Sigmoid colon (tissue), 7 donors: ENCODE data around the gene ZXDC. TPM values are rescaled to one million over a fixed set of nuclear protein-coding genes. Genes with fewer than 3 reads are reported as not detected.

ENCODE experiments used
- DNase-seq: peaks from one replicate; pipeline ENCODE4 v3.0.0-alpha.2; 2019
- H3K27ac ChIP-seq, 4 donors: fragments of 200-600 bp; sonication (generic); one replicate each; pipeline ENCODE4 v1.5.1; 2016 to 2019; ENCODE audit warnings: mild to moderate bottlenecking in 1 of 4
- H3K27me3 ChIP-seq, 3 donors: fragments of 200-600 bp; sonication (generic); one replicate each; pipeline ENCODE4 v1.5.1; 2019; ENCODE audit warnings: mild to moderate bottlenecking in 1 of 3
- H3K36me3 ChIP-seq, 4 donors: fragments of 200-600 bp; sonication (generic); one replicate each; pipeline ENCODE4 v1.5.1; 2016 to 2019
- H3K4me1 ChIP-seq, 4 donors: fragments of 200-600 bp; sonication (generic); one replicate each; pipeline ENCODE4 v1.5.1; 2017 to 2019
- H3K4me3 ChIP-seq, 4 donors: fragments of 200-600 bp; sonication (generic); one replicate each; pipeline ENCODE4 v1.5.1; 2017 to 2019; ENCODE audit warnings: mild to moderate bottlenecking in 2 of 4, moderate library complexity in 1 of 4
- H3K9me3 ChIP-seq, 4 donors: fragments of 200-600 bp in 3 of 4; sonication (generic) in 3 of 4; one replicate each; pipeline versions ENCODE4 v1.5.1 to v1.6.1; 2013 to 2019
- EP300 ChIP-seq, 4 donors: sonication (generic); formaldehyde crosslinking; IDR thresholded peaks; one replicate each; pipeline ENCODE4 v1.6.1; 2017; ENCODE audit warnings: antibody characterized with exemption in 4 of 4
- POLR2A ChIP-seq, 2 donors: fragments of 450-650 bp; IDR thresholded peaks; one replicate each; pipeline ENCODE4 v1.6.1; 2016; ENCODE audit warnings: antibody characterized with exemption in 2 of 2, mild to moderate bottlenecking in 2 of 2, moderate library complexity in 2 of 2
- POLR2AphosphoS5 ChIP-seq, 4 donors: sonication (generic); formaldehyde crosslinking; IDR thresholded peaks; one replicate each; pipeline ENCODE4 v1.6.1; 2017; ENCODE audit warnings: antibody characterized with exemption in 4 of 4
- WGBS, 2 donors: extraction: QIAGEN DNeasy Blood & Tissue Kit; methylation state at CpG; one replicate each; pipeline ENCODE4 v1.1.7; 2013; 5-methylcytosine and 5-hydroxymethylcytosine counted together
- intact Hi-C: fragments of 100-400 bp; cut with DNase I; formaldehyde crosslinking; loops from one replicate; pipeline ENCODE4 v1.15.1; 2023
- polyA plus RNA-seq, 3 donors: library from polyadenylated mRNA; stranded (reverse); fragments of 200-250 nt; gene quantifications; one replicate each; pipeline ENCODE4 v1.2.3, GENCODE V29; 2013
- total RNA-seq, 4 donors: library from RNA; depleted of rRNA; stranded (reverse); fragments of >200 nt; gene quantifications; one replicate each; pipeline ENCODE4 v1.1.0, GENCODE V29; 2016
- TF ChIP-seq, protein P1 (sequence below), 4 experiments: fragments of 450-650 bp in 3 of 4; fragments of 200-600 bp in 1 of 4; IDR thresholded peaks; one replicate each; pipeline ENCODE4 v1.5.1; 2016 to 2019; ENCODE audit warnings: antibody characterized with exemption in 4 of 4, mild to moderate bottlenecking in 3 of 4, moderate library complexity in 2 of 4
- donor health status: healthy with polysubstance abuse.
- donor health status: Bipolar disorder and iron deficiency.
- donor health status: healthy.

Gene ZXDC
- total and polyA plus RNA-seq, 7 donors: 5.5 to 33.8 (median 26.4) TPM

DNA sequence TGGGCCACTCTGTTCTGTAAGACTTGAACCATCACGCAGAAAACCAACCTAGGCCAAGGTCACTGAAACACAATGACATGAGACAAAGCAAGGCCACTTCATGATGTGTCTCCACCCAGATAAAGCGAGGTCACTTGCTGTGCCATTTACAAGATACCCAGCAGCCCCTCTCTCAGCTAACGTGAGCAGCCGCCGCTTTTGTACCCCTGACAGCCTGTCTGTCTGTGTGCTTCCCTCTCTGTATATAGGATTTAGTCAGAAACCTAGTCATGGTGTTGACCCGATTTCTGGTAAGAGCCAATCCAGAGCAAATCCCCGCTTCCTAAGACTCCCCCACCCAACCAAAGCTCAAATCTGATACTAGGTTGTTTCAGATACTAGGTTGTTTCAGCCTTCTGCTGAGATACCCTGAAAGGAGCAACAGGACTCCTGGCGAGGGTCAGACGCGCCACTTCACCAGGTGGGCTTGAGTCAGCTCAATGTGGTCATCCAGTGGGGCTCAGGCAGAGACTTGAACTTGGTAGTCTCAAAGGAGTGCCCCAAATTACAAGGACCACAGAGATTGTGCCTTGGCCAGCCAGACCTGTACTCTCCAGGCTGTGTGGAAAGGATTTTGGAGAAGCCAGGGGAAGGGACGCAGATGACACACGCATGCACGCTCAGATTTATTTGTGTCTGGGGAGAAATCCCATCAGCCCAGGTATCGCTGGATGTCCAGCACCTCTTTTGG is 3.1 kb upstream of the ZXDC start:
- Histone ChIP-seq H3K27ac (no peak overlapping the region), H3K9me3 (no peaks in the 10 kb centered on the region), H3K4me1 (peaks cover 0 to 23% (median 18%) of the 10 kb centered on the region in 4 donors), H3K36me3 (no peaks in the 10 kb centered on the region), H3K4me3 (no peak overlapping the region), H3K27me3 (no peaks in the 10 kb centered on the region)
- TF ChIP-seq, protein P1, sequence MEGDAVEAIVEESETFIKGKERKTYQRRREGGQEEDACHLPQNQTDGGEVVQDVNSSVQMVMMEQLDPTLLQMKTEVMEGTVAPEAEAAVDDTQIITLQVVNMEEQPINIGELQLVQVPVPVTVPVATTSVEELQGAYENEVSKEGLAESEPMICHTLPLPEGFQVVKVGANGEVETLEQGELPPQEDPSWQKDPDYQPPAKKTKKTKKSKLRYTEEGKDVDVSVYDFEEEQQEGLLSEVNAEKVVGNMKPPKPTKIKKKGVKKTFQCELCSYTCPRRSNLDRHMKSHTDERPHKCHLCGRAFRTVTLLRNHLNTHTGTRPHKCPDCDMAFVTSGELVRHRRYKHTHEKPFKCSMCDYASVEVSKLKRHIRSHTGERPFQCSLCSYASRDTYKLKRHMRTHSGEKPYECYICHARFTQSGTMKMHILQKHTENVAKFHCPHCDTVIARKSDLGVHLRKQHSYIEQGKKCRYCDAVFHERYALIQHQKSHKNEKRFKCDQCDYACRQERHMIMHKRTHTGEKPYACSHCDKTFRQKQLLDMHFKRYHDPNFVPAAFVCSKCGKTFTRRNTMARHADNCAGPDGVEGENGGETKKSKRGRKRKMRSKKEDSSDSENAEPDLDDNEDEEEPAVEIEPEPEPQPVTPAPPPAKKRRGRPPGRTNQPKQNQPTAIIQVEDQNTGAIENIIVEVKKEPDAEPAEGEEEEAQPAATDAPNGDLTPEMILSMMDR (IDR thresholded peaks at IDR 0.05): no peak
- TF ChIP-seq EP300 (IDR thresholded peaks at IDR 0.05) (no peak), POLR2A (IDR thresholded peaks at IDR 0.05) (no peak), POLR2AphosphoS5 (IDR thresholded peaks at IDR 0.05) (no peak)
- intact Hi-C loops: loop anchor here (5.0 kb wide), 3 partner anchors 91 to 396 kb away; partner anchors contain the start of gene SLC41A3
- 97% methylated on average over 14 of the region's 14 CpGs for WGBS, 2 donors
- no peak for DNase-seq

GRCh38 chr3:126477061-126477380 is 1.3 kb upstream of the ZXDC start:
- TF ChIP-seq EP300 (IDR thresholded peaks at IDR 0.05): no peak
- TF ChIP-seq POLR2AphosphoS5 (IDR thresholded peaks at IDR 0.05): no peak
- TF ChIP-seq, protein P1 (IDR thresholded peaks at IDR 0.05): no peak
- no peak for TF ChIP-seq POLR2A (IDR thresholded peaks at IDR 0.05)
- no peak for DNase-seq
- Histone ChIP-seq H3K27me3 (no peaks in the 10 kb centered on the region), H3K27ac (peak overlapping the region in 3 of 4 donors; percentile 80 to 96 (median 94)), H3K36me3 (peaks cover 0 to under 1% (median 0%) of the 10 kb centered on the region in 4 donors), H3K4me3 (no peak overlapping the region), H3K9me3 (no peaks in the 10 kb centered on the region), H3K4me1 (peaks cover 0 to 40% (median 35%) of the 10 kb centered on the region in 4 donors)
- WGBS, 2 donors: 66 to 73% methylated on average over 4 of the region's 4 CpGs
- intact Hi-C loops: loop anchor here (5.0 kb wide), 3 partner anchors 90 to 395 kb away; partner anchors contain the start of gene SLC41A3

DNA sequence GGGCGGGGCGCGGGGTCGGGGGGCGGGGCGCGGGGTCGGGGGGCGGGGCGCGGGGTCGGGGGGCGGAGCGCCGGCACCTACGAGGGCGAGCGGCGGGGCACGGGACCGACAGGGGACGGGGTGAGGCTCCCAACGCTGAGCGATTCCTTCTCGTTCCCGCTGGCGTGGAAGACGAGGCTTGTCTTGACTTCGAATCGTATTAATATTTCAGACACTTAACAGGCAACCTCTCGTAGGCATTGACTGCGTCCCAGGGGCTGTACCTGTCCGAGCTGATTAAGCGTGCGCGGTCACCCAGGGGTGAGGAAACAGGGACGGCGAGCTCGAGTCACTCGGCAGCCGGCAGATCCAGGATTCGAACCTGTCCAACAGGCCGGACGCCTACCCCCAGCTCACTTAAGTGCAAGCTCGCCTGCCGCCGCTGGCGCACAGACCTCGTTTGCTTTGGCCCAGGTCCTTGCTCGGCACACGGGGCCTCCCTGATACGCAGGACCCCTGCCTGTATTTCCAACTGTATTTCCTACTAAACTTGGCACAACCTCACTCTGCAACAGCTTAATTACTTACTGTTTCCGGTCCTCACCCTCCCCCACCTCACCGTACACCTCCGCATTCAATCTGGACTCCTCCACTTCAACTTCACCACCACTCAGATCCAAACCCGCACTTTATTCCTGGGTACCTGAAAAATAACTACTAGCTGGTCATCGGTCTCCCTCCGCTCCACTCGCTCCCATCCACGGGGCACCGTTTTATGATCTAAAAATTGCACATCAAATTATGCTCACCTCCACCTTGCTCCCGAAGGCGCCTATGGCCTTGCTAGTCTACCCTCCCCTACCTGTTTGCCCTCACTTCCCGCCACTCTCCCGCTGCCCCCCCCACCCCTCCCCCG is 722 bp upstream of the ZXDC start:
- peak overlapping the region; percentile 46 to 77 (median 68) for H3K4me3 ChIP-seq
- H3K4me1 ChIP-seq: peaks cover 0 to 47% (median 41%) of the 10 kb centered on the region in 4 donors
- H3K36me3 ChIP-seq: peaks cover 0 to 6% (median under 1%) of the 10 kb centered on the region in 4 donors
- peak overlapping the region; percentile 80 to 96 (median 90) for H3K27ac ChIP-seq
- WGBS, 2 donors: 8 to 11% methylated on average over 61 to 66 of the region's 66 CpGs
- H3K9me3 ChIP-seq: no peaks in the 10 kb centered on the region
- TF ChIP-seq EP300 (IDR thresholded peaks at IDR 0.05) (no peak), POLR2A (IDR thresholded peaks at IDR 0.05) (peak; percentile 52 to 68), POLR2AphosphoS5 (IDR thresholded peaks at IDR 0.05) (peak; percentile 86 to 95 (median 88))
- TF ChIP-seq, protein P1 (IDR thresholded peaks at IDR 0.05): no peak
- intact Hi-C loops: loop anchor here (5.0 kb wide), 3 partner anchors 89 to 394 kb away; partner anchors contain the start of gene SLC41A3
- no peak for DNase-seq
- no peaks in the 10 kb centered on the region for H3K27me3 ChIP-seq

GRCh38 chr3:126474498-126475412 is 936 bp downstream of the ZXDC start:
- Histone ChIP-seq H3K36me3 (peaks cover 9 to 23% (median 14%) of the 10 kb centered on the region in 4 donors), H3K27ac (peak overlapping the region; percentile 88 to 96 (median 94)), H3K4me3 (peak overlapping the region; percentile 46 to 84 (median 73)), H3K4me1 (peaks cover 0 to 54% (median 47%) of the 10 kb centered on the region in 4 donors), H3K9me3 (no peaks in the 10 kb centered on the region), H3K27me3 (no peaks in the 10 kb centered on the region)
- DNase-seq: peak; percentile 77
- intact Hi-C loops: loop anchor here (5.0 kb wide), 4 partner anchors 87 to 392 kb away; partner anchors contain the start of gene SLC41A3
- TF ChIP-seq, protein P1 (IDR thresholded peaks at IDR 0.05): peak in 1 of 4 experiments; percentile 19
- TF ChIP-seq POLR2A (IDR thresholded peaks at IDR 0.05) (no peak), POLR2AphosphoS5 (IDR thresholded peaks at IDR 0.05) (peak in 1 of 4 donors; percentile 13)
- 2 to 8% methylated on average over 72 of the region's 72 CpGs for WGBS, 2 donors
